ENCODE results near the gene NR5A2.

NR5A2 gene

GRCh38 chr1:200115532-200115931 lies 88.0 kb downstream of the NR5A2 start:
- no peak overlapping the region for H3K4me3 Mint-ChIP-seq
- H3K27me3 Mint-ChIP-seq: peaks cover 2% of the 10 kb centered on the region
- H3K27ac Mint-ChIP-seq: no peak overlapping the region
- H3K36me3 Mint-ChIP-seq: no peaks in the 10 kb centered on the region
- no peaks in the 10 kb centered on the region for H3K9me3 Mint-ChIP-seq (ENCODE audit: low read depth)
- H3K4me1 Mint-ChIP-seq (ENCODE audit: low read depth): no peaks in the 10 kb centered on the region

- no peaks in the 10 kb centered on the region for H3K9me3 Mint-ChIP-seq (ENCODE audit: low read depth)
- H3K27ac Mint-ChIP-seq: no peak overlapping the region
- H3K4me1 Mint-ChIP-seq (ENCODE audit: low read depth): no peaks in the 10 kb centered on the region
- peaks cover 5% of the 10 kb centered on the region for H3K27me3 Mint-ChIP-seq
- H3K4me3 Mint-ChIP-seq: no peak overlapping the region
- no peaks in the 10 kb centered on the region for H3K36me3 Mint-ChIP-seq
These were observed 88.8 kb downstream of the NR5A2 start for GRCh38 chr1:200116324-200116723.

GRCh38 chr1:200118779-200119505 lies 91.4 kb downstream of the NR5A2 start:
- H3K36me3 Mint-ChIP-seq: no peaks in the 10 kb centered on the region
- H3K4me3 Mint-ChIP-seq: no peak overlapping the region
- no peaks in the 10 kb centered on the region for H3K9me3 Mint-ChIP-seq (ENCODE audit: low read depth)
- H3K27me3 Mint-ChIP-seq: peaks cover 9% of the 10 kb centered on the region
- no peak overlapping the region for H3K27ac Mint-ChIP-seq
- no peaks in the 10 kb centered on the region for H3K4me1 Mint-ChIP-seq (ENCODE audit: low read depth)

- no peak overlapping the region for H3K27ac Mint-ChIP-seq
- H3K27me3 Mint-ChIP-seq: peaks cover 7% of the 10 kb centered on the region
- peaks cover 2% of the 10 kb centered on the region for H3K36me3 Mint-ChIP-seq
- no peak overlapping the region for H3K4me3 Mint-ChIP-seq
- H3K4me1 Mint-ChIP-seq (ENCODE audit: low read depth): no peaks in the 10 kb centered on the region
- H3K9me3 Mint-ChIP-seq (ENCODE audit: low read depth): no peaks in the 10 kb centered on the region
These were observed 93.9 kb downstream of the NR5A2 start for GRCh38 chr1:200121421-200121820.

- H3K9me3 Mint-ChIP-seq (ENCODE audit: low read depth): no peaks in the 10 kb centered on the region
- H3K27me3 Mint-ChIP-seq: peaks cover 7% of the 10 kb centered on the region
- peaks cover 5% of the 10 kb centered on the region for H3K4me1 Mint-ChIP-seq (ENCODE audit: low read depth)
- no peak overlapping the region for H3K27ac Mint-ChIP-seq
- no peak overlapping the region for H3K4me3 Mint-ChIP-seq
- H3K36me3 Mint-ChIP-seq: peaks cover 2% of the 10 kb centered on the region
These were observed 96.8 kb downstream of the NR5A2 start for GRCh38 chr1:200124309-200124708.

GRCh38 chr1:200128081-200128480 lies 100.6 kb downstream of the NR5A2 start:
- Mint-ChIP-seq H3K9me3 (ENCODE audit: low read depth) (no peaks in the 10 kb centered on the region), H3K4me1 (ENCODE audit: low read depth) (peaks cover 14% of the 10 kb centered on the region)

GRCh38 chr1:200128944-200129879 lies 101.7 kb downstream of the NR5A2 start:
- no peaks in the 10 kb centered on the region for H3K27me3 Mint-ChIP-seq
- no peak overlapping the region for H3K27ac Mint-ChIP-seq
- peaks cover 2% of the 10 kb centered on the region for H3K36me3 Mint-ChIP-seq
- no peaks in the 10 kb centered on the region for H3K9me3 Mint-ChIP-seq (ENCODE audit: low read depth)
- H3K4me1 Mint-ChIP-seq (ENCODE audit: low read depth): peaks cover 14% of the 10 kb centered on the region
- no peak overlapping the region for H3K4me3 Mint-ChIP-seq

More at GRCh38 chr1:200128081-200128480, 100.6 kb downstream of the NR5A2 start:
- Mint-ChIP-seq H3K27ac (no peak overlapping the region), H3K4me3 (no peak overlapping the region), H3K36me3 (peaks cover 2% of the 10 kb centered on the region), H3K27me3 (no peaks in the 10 kb centered on the region)

- Mint-ChIP-seq H3K4me3 (no peak overlapping the region), H3K36me3 (no peaks in the 10 kb centered on the region), H3K27ac (no peak overlapping the region), H3K4me1 (ENCODE audit: low read depth) (peaks cover 14% of the 10 kb centered on the region), H3K27me3 (no peaks in the 10 kb centered on the region), H3K9me3 (ENCODE audit: low read depth) (no peaks in the 10 kb centered on the region)
These were observed 103.0 kb downstream of the NR5A2 start for GRCh38 chr1:200130552-200130951.

GRCh38 chr1:200131551-200132125 lies 104.1 kb downstream of the NR5A2 start:
- Mint-ChIP-seq H3K4me1 (ENCODE audit: low read depth) (peaks cover 14% of the 10 kb centered on the region), H3K36me3 (no peaks in the 10 kb centered on the region), H3K9me3 (ENCODE audit: low read depth) (no peaks in the 10 kb centered on the region), H3K27me3 (no peaks in the 10 kb centered on the region), H3K4me3 (no peak overlapping the region), H3K27ac (no peak overlapping the region)

- Mint-ChIP-seq H3K4me1 (ENCODE audit: low read depth) (peaks cover 14% of the 10 kb centered on the region), H3K9me3 (ENCODE audit: low read depth) (no peaks in the 10 kb centered on the region), H3K36me3 (no peaks in the 10 kb centered on the region), H3K4me3 (no peak overlapping the region), H3K27me3 (no peaks in the 10 kb centered on the region), H3K27ac (no peak overlapping the region)
These were observed 105.6 kb downstream of the NR5A2 start for GRCh38 chr1:200133123-200133522.

- H3K4me3 Mint-ChIP-seq: no peak overlapping the region
- no peaks in the 10 kb centered on the region for H3K27me3 Mint-ChIP-seq
- H3K4me1 Mint-ChIP-seq (ENCODE audit: low read depth): peaks cover 11% of the 10 kb centered on the region
- no peak overlapping the region for H3K27ac Mint-ChIP-seq
- H3K36me3 Mint-ChIP-seq: no peaks in the 10 kb centered on the region
- no peaks in the 10 kb centered on the region for H3K9me3 Mint-ChIP-seq (ENCODE audit: low read depth)
These were observed 106.6 kb downstream of the NR5A2 start for GRCh38 chr1:200134116-200134515.

- no peak overlapping the region for H3K27ac Mint-ChIP-seq
- H3K4me3 Mint-ChIP-seq: no peak overlapping the region
- H3K36me3 Mint-ChIP-seq: no peaks in the 10 kb centered on the region
- no peaks in the 10 kb centered on the region for H3K9me3 Mint-ChIP-seq (ENCODE audit: low read depth)
- H3K27me3 Mint-ChIP-seq: no peaks in the 10 kb centered on the region
- peaks cover 1% of the 10 kb centered on the region for H3K4me1 Mint-ChIP-seq (ENCODE audit: low read depth)
These were observed 108.9 kb downstream of the NR5A2 start for GRCh38 chr1:200136384-200136783.

GRCh38 chr1:200139661-200140250 lies 112.2 kb downstream of the NR5A2 start:
- Mint-ChIP-seq H3K9me3 (ENCODE audit: low read depth) (no peaks in the 10 kb centered on the region), H3K27ac (no peak overlapping the region), H3K36me3 (no peaks in the 10 kb centered on the region), H3K4me1 (ENCODE audit: low read depth) (peaks cover 1% of the 10 kb centered on the region), H3K27me3 (no peaks in the 10 kb centered on the region), H3K4me3 (no peak overlapping the region)

- no peaks in the 10 kb centered on the region for H3K36me3 Mint-ChIP-seq
- H3K27ac Mint-ChIP-seq: no peak overlapping the region
- peaks cover 5% of the 10 kb centered on the region for H3K4me1 Mint-ChIP-seq (ENCODE audit: low read depth)
- no peaks in the 10 kb centered on the region for H3K9me3 Mint-ChIP-seq (ENCODE audit: low read depth)
- H3K27me3 Mint-ChIP-seq: no peaks in the 10 kb centered on the region
- no peak overlapping the region for H3K4me3 Mint-ChIP-seq
These were observed 115.8 kb downstream of the NR5A2 start for GRCh38 chr1:200143347-200143746.

- Mint-ChIP-seq H3K27ac (no peak overlapping the region), H3K27me3 (no peaks in the 10 kb centered on the region), H3K36me3 (no peaks in the 10 kb centered on the region), H3K4me1 (ENCODE audit: low read depth) (peaks cover 18% of the 10 kb centered on the region), H3K9me3 (ENCODE audit: low read depth) (no peaks in the 10 kb centered on the region), H3K4me3 (no peak overlapping the region)
These were observed 118.6 kb downstream of the NR5A2 start for GRCh38 chr1:200146100-200146499.
